ENCODE data around the gene TIA1.
"Not testable (repeated sequence)": the region's sequence is repeated elsewhere in the genome, so short reads cannot be mapped to it uniquely, and the experiment has no call there.

The TIA1 gene

GRCh38 chr2:70214953-70215549, 33.4 kb downstream of the TIA1 start:
- FAIRE-seq = no peak

- FAIRE-seq = no peak
Measured at GRCh38 chr2:70214365-70214764, 34.1 kb downstream of the TIA1 start.

GRCh38 chr2:70212298-70212932, 36.0 kb downstream of the TIA1 start:
- FAIRE-seq = no peak

- FAIRE-seq = peak; percentile 35
Measured at GRCh38 chr2:70211595-70211994, 36.8 kb downstream of the TIA1 start.

GRCh38 chr2:70204452-70204851, 44.0 kb downstream of the TIA1 start:
- FAIRE-seq = no peak

GRCh38 chr2:70203086-70203485, 45.3 kb downstream of the TIA1 start:
- FAIRE-seq = no peak

GRCh38 chr2:70202236-70202806, 46.1 kb downstream of the TIA1 start:
- no peak for FAIRE-seq

- FAIRE-seq = no peak
Measured at GRCh38 chr2:70201831-70202230, 46.6 kb downstream of the TIA1 start.

- no peak for FAIRE-seq
Measured at GRCh38 chr2:70201225-70201768, 47.1 kb downstream of the TIA1 start.

GRCh38 chr2:70199320-70199864, 49.0 kb downstream of the TIA1 start:
- FAIRE-seq = no peak

- no peak for FAIRE-seq
Measured at GRCh38 chr2:70192516-70192915, 55.9 kb downstream of the TIA1 start.

- FAIRE-seq = no peak
Measured at GRCh38 chr2:70191244-70191735, 57.1 kb downstream of the TIA1 start.

GRCh38 chr2:70190418-70191243, 57.8 kb downstream of the TIA1 start, which contains the start of gene C2orf42:
Gene C2orf42 (minus strand): TSS chr2:70191019. CDS start chr2:70181985, 9,034 bp downstream.
- peak; percentile 80 for FAIRE-seq

GRCh38 chr2:70188460-70188859, 60.0 kb downstream of the TIA1 start:
- no peak for FAIRE-seq

- not testable (repeated sequence) for FAIRE-seq
Measured at GRCh38 chr2:70187170-70187569, 61.3 kb downstream of the TIA1 start.

- FAIRE-seq = no peak
Measured at GRCh38 chr2:70182689-70183088, 65.7 kb downstream of the TIA1 start.

GRCh38 chr2:70181363-70181956, 67.0 kb downstream of the TIA1 start:
- FAIRE-seq = no peak

GRCh38 chr2:70173520-70173919, 74.9 kb downstream of the TIA1 start:
- FAIRE-seq = no peak

GRCh38 chr2:70169654-70170245, 78.7 kb downstream of the TIA1 start:
- FAIRE-seq = not testable (repeated sequence)

GRCh38 chr2:70161069-70161534, 87.3 kb downstream of the TIA1 start:
- FAIRE-seq = no peak

GRCh38 chr2:70160545-70160944, 87.9 kb downstream of the TIA1 start:
- FAIRE-seq = no peak

All from A204.1 (cell line).